ENCODE results near the gene KIF5A. TPM values are rescaled to one million over a fixed set of nuclear protein-coding genes. Genes with fewer than 3 reads are reported as not detected.
"Not testable (repeated sequence)": the region's sequence is repeated elsewhere in the genome, so short reads cannot be mapped to it uniquely, and the experiment has no call there.

KIF5A gene
- total RNA-seq, 1 experiment from 2014 or later: not detected

GRCh38 chr12:57606399-57606798 lies 56.6 kb downstream of the KIF5A start:
- DNase-seq (ENCODE audit: low spot score): no peak

- no peak for DNase-seq (ENCODE audit: low spot score)
Observed at GRCh38 chr12:57606821-57607220, 57.0 kb downstream of the KIF5A start.

DNA sequence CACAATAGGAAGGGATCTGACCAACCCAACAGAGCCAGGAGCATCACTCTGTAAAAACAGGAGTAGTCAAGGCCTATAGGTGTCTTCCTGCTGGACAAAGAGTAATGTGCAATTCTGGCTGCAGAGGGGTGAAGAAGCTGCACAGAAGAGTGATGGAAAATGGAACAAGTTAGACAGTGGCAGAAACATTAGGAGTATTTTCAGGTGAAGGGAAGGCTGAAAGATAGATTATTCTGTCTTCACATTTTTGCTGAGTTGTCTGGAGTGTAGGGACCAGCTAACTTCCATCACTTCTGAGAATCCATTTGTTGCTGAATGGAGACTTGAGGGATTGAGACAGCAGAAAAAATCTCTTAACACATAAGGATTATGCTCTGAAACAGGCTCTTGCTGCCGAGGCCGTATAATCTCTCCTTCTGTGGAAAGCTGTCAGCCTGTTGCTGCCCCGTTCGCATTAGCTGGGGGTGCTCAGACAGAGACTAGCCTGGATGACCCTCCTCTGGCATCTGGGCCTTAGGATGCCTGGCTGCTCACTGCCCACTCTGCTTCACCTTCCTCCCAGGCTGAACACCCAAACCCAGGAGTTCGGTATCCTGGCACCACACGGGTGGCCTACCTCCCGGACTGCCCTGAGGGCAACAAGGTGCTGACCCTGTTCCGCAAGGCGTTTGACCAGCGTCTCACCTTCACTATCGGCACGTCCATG lies 58.3 kb downstream of the KIF5A start:
- DNase-seq (ENCODE audit: low spot score): no peak

DNA sequence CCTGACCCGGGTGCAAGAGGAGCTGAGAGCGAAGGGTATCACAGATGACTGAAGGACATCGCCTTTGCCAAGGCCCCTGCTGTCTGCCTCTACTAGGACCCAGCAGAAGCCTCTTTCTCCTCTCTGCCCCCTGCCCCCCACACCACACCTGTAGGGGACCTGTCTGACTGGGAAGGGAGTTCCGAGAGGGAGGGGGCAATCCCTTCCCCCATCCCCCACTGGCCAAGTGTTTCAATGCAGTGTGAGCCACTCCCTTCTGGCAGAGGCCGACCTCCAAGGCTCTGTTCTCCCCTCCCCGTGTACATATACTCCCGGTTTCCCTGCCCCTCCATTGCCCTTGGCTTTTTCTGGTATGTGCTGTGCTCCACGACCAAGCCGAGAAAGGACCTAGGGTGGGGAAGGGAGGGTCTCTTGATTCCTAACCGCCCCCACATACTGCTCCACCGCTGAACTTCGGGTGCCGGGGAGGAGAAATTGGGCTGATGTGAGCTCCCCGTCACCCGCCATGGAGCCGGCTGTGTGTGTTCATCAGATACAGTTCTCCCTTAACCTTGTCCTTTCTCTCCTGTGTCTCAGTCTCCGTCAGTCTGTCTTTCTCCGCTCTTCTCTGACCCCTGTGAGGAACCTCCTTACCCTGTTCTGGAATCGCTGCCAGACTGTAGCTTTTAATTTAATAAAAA lies 59.4 kb downstream of the KIF5A start:
- DNase-seq (ENCODE audit: low spot score): no peak

GRCh38 chr12:57609781-57610553 lies 60.1 kb downstream of the KIF5A start:
- DNase-seq (ENCODE audit: low spot score): no peak

GRCh38 chr12:57610554-57611107 lies 60.8 kb downstream of the KIF5A start:
- DNase-seq (ENCODE audit: low spot score): no peak

GRCh38 chr12:57611108-57611826 lies 61.4 kb downstream of the KIF5A start, which contains the start of gene ARHGEF25:
TSS of gene ARHGEF25 (plus strand) at chr12:57611435. CDS start at chr12:57611895, 460 bp downstream.
- no peak for DNase-seq (ENCODE audit: low spot score)

DNA sequence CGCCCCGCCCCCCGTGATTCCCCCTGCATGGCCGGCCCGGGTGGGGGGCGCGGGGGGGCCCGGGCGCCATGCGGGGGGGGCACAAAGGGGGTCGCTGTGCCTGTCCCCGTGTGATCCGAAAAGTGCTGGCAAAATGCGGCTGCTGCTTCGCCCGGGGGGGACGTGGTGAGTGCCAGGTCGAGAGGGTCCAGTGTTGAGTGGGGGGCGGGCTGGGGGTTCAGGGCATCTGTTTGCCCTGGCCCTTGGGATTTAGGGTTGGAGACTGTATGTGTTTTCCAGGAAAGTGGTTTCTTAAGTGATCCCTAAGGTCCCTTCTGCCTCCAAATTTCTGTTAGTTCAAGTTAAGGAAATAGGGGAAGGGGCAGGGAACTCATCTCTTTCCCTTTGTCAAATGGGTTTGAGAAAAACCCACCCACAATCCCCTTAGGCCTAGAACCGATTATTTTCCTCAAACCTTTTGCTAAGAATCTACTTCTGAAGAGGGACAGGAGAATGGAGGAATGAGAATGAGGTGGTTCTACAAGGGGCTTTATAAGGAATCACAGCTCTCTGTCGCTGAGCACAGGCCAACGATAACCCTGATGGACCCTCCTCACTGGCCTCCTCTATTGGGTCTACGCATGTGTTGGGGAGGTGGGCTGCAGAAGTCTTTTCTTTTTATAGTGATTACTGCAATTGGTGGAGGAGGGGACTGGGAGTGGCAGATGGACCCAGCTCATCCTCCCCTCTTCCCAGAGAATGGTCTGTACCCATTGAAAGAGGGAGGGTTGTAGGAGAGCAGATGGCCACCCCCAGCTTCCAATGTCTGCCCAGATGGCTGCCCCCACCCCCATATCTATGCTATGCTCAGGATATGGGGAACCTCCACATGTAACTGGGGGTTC lies 62.2 kb downstream of the KIF5A start:
- no peak for DNase-seq (ENCODE audit: low spot score)

DNA sequence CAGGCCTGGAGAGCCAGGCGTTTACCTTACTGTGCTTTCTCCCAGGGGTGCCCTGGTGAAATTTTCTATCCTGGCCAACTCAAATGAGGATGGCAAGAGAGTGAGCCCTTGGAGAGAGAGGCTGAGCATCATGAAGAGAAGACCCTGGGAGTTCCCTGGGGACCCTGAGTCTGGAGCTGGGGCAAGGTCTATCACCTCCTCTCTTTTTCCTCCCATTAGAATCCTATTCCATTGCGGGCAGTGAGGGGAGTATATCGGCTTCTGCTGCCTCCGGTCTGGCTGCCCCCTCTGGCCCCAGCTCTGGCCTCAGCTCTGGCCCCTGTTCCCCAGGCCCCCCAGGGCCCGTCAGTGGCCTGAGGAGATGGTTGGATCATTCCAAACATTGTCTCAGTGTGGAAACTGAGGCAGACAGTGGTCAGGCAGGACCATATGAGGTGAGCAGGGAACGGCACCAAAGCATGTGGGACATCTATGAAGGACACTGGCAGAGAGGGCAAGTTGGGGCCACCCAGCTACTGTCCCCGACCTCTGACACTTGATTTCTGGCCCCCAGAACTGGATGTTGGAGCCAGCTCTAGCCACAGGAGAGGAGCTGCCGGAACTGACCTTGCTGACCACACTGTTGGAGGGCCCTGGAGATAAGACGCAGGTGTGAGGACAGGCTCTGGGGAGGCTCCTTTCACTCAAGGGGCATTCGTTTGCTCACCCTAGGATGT lies 63.0 kb downstream of the KIF5A start:
- DNase-seq (ENCODE audit: low spot score): no peak

DNA sequence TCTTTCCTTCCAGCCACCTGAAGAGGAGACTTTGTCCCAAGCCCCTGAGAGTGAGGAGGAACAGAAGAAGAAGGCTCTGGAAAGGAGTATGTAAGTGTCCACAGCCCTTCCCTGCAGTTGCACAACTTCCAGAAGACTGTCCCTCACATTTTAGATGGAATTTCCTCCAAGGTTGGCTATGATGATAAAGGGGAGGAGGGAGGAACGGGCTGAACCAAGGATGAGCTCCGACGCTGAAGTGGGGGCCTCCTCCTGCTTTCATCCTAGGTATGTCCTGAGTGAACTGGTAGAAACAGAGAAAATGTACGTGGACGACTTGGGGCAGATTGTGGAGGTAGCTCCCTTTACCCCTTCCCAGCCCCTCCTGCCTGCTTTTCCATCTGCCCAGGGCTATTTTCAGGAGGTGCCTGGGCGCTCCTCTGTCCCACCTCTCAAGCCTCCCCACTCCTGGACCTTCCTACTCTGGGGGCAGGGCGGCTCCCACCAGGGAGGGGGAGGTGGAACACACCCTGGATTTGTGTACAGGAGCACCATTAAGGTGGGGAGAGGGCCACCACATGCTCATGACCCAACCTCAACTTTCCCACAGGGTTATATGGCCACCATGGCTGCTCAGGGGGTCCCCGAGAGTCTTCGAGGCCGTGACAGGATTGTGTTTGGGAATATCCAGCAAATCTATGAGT lies 63.7 kb downstream of the KIF5A start:
- DNase-seq (ENCODE audit: low spot score): no peak

- DNase-seq (ENCODE audit: low spot score): no peak
Observed at GRCh38 chr12:57614178-57614947, 64.5 kb downstream of the KIF5A start.

DNA sequence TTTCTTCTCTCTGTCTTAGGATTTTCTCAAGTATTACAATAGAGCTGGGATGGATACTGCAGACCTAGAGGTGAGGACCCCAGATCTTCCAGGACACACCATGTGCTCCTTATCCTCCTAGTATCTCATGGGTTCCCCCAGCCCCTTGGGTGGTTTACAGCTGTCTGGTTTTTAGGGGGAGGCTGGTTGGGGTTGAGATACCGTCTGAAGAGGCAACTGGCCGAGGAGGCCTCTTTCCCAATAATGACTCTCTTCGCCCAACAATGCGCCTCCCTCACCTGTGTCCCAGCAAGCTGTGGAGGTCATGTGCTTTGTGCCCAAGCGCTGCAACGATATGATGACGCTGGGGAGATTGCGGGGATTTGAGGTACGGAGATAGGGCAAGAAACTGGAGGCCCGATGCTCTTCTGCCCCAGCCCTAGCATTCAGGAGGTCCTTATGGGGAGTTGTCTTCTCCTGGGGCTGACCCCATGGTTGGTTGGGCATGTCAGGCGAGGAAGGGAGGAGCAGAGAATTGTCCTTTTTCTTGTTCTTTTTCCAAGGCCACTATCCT lies 65.2 kb downstream of the KIF5A start:
- no peak for DNase-seq (ENCODE audit: low spot score)

GRCh38 chr12:57615637-57616036 lies 65.8 kb downstream of the KIF5A start:
- DNase-seq (ENCODE audit: low spot score): no peak

GRCh38 chr12:57616383-57617101 lies 66.7 kb downstream of the KIF5A start:
- DNase-seq (ENCODE audit: low spot score): no peak

GRCh38 chr12:57617942-57618341 lies 68.1 kb downstream of the KIF5A start:
- DNase-seq (ENCODE audit: low spot score): no peak

DNA sequence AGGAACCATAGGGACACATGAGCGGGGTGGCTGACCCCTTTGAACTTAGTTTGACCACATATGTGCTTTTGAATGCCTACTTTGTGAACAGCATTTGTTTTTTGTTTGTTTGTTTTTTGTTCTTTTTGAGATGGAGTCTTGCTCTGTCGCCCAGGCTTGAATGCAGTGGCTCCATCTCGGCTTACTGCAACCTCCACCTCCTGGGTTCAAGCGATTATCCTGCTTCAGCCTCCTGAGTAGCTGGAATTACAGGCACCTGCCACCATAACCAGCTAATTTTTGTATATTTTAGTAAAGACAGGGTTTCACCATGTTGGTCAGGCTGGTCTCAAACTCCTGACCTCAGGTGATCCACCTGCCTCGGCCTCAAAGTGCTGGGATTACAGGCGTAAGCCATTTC lies 68.6 kb downstream of the KIF5A start:
- not testable (repeated sequence) for DNase-seq (ENCODE audit: low spot score)

- DNase-seq (ENCODE audit: low spot score): no peak
Observed at GRCh38 chr12:57618966-57619433, 69.2 kb downstream of the KIF5A start.

Measured in HT-29 (cell line).